ENCODE data around the gene CD80.

DNA sequence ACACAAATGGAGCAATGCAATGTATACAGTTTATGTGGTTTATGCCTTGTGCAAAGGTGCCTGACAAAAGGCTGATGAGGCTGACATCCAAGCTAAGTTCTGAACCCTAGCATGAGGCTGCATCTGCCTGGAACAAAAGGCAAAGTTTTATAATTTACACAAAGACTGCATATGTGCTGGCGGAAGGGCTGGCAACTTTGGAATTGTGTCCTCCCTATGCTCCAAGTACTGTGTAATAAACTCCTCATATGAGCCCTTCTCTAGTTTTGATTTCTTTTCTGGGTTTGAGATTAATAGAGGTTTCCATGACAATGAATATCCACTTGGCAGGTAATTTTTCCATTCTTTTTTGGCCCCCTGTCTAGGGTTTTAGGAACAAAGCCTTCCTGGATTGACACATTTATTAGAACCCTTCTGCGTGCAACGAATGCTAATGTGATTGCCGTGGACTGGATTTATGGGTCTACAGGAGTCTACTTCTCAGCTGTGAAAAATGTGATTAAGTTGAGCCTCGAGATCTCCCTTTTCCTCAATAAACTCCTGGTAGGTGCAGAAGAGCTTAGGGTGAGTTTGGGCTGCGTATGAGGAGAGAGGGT, 49.1 kb upstream of the CD80 start:
- TF ChIP-seq TBP (IDR thresholded peaks at IDR 0.05; ENCODE audit: low read depth, low read length) (no peak), EP300 (IDR thresholded peaks at IDR 0.05; ENCODE audit: borderline replicate concordance in 1 of 2, low read depth in 2 of 2, low read length in 2 of 2) (no peak), RAD21 (IDR thresholded peaks at IDR 0.05 in 1 of 2, conservative IDR thresholded peaks at IDR 0.05 in 1 of 2; ENCODE audit: low read depth in 2 of 2, low read length in 2 of 2) (no peak), TEAD4 (IDR thresholded peaks at IDR 0.05; ENCODE audit: low read depth, low read length) (no peak), CBX5 (IDR thresholded peaks at IDR 0.05; ENCODE audit: low read depth, low read length) (no peak), YY1 (IDR thresholded peaks at IDR 0.05; ENCODE audit: low read depth, low read length) (no peak), POLR2A (IDR thresholded peaks at IDR 0.05; ENCODE audit: control extremely low read depth in 1 of 2, low read depth in 2 of 2, low read length in 2 of 2) (no peak)
- TF ChIP-seq, protein P1, sequence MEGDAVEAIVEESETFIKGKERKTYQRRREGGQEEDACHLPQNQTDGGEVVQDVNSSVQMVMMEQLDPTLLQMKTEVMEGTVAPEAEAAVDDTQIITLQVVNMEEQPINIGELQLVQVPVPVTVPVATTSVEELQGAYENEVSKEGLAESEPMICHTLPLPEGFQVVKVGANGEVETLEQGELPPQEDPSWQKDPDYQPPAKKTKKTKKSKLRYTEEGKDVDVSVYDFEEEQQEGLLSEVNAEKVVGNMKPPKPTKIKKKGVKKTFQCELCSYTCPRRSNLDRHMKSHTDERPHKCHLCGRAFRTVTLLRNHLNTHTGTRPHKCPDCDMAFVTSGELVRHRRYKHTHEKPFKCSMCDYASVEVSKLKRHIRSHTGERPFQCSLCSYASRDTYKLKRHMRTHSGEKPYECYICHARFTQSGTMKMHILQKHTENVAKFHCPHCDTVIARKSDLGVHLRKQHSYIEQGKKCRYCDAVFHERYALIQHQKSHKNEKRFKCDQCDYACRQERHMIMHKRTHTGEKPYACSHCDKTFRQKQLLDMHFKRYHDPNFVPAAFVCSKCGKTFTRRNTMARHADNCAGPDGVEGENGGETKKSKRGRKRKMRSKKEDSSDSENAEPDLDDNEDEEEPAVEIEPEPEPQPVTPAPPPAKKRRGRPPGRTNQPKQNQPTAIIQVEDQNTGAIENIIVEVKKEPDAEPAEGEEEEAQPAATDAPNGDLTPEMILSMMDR (IDR thresholded peaks at IDR 0.05; ENCODE audit: control extremely low read depth in 1 of 3, insufficient read depth in 1 of 3, low read depth in 1 of 3, low read length in 3 of 3), result no peak
